GM12874 (cell line): ENCODE data around the gene NAIF1.

Experiments
- TF ChIP-seq, protein P1 (sequence below): IDR thresholded peaks from 2 replicates; pipeline ENCODE4 v1.5.1; 2011; ENCODE audit warnings: low read depth, mild to moderate bottlenecking, control low read depth, low read length, moderate library complexity; ENCODE audit not compliant: insufficient read depth

The NAIF1 gene

DNA sequence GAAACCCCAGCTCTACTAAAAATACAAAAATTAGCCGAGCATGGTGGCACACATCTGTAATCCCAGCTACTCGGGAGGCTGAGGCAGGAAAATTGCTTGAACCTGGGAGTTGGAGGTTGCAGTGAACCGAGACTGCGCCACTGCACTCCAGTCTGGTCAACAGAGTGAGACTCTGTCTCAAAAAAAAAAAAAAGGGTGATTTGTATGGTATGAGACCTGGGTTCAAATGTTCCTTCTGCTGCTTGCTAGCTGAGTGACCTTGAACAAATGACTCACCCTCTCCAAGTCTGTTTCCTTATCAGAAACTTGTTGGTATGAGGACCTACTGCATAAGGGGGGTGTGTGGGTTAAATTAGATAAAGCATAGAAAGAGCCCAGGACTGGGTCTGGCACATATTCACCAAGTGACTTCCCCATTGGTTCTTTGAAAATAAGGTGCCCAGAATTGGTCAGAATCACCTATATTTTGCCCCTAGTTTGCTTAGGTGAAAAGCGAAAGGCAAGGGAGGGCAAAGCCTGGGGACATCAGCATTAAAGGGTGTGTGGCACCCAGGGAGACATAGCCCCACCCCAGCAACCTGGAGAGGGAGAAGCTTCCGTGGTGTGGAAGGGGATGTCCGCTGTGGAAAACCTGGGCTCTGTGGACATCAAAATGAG lies 10.9 kb upstream of the NAIF1 start:
- TF ChIP-seq, protein P1, sequence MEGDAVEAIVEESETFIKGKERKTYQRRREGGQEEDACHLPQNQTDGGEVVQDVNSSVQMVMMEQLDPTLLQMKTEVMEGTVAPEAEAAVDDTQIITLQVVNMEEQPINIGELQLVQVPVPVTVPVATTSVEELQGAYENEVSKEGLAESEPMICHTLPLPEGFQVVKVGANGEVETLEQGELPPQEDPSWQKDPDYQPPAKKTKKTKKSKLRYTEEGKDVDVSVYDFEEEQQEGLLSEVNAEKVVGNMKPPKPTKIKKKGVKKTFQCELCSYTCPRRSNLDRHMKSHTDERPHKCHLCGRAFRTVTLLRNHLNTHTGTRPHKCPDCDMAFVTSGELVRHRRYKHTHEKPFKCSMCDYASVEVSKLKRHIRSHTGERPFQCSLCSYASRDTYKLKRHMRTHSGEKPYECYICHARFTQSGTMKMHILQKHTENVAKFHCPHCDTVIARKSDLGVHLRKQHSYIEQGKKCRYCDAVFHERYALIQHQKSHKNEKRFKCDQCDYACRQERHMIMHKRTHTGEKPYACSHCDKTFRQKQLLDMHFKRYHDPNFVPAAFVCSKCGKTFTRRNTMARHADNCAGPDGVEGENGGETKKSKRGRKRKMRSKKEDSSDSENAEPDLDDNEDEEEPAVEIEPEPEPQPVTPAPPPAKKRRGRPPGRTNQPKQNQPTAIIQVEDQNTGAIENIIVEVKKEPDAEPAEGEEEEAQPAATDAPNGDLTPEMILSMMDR, result no peak

DNA sequence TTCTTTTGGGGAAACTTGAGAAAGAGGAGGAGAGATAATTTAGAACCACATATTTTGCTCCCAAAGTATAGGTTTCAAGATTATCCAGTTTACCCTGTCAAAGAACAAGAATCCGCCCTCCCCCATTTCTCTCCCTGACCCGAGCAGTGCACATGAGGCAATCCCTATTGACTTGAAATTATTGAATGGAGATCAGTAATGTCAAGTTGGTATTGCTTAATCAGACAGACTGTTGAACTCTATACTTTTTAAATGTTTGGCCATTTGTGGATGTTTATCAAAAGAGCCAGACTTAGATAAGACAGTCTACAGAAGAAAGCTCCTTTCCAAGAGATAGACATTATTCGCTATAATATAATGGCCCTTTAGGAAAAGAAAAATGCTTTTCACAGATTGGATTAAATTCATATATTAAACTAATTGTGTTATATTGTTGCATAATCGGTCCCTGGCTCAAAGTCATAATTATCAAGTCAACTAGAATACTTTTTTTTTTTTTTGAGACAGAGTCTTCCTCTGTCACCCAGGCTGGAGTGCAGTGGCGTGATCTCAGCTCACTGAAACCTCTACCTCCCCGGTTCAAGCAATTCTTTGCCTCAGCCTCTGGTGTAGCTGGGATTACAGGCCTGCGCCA lies 6.2 kb upstream of the NAIF1 start:
- TF ChIP-seq, protein P1, result no peak

DNA sequence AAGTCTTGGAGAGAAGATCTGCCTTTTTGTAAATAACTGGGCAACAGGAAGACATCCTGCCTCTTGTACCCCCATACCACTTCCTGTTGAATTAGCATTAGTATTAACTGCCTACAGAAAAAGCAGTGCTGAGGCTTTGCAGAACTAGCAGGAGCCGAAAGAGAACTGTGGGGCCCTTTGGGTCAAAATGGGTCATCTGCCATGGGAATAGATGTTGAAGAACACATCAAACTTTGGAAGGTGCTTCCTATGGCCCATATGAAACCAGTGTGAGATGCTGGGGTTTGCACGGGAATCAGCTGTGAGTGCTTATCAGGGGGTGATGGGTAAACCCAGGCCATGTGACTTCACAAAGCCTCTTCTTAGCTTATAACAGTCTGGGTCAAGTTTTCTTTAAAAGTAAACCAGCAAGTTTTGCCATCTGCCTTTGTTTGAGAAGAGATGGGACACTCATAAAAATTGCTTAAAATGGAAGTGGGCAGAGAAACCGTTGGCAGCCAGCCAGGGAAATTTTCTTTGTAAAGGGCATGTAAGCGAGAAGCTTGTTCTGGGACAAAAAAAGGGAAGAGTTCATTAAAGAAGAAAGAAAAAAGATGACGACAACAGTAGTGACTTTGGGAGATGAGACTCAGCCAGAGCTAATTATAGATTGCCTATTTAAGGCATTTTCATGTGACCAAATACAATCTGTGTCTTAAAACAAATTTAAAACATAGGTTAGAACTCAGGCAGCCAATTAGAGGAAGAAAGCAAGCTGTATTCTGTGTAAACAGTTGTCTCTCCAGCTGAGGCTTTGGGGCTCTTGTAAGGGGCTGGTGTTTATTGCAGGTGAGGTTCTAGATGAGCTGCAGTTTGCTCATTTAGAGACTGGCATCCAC lies 5.3 kb upstream of the NAIF1 start:
- TF ChIP-seq, protein P1, result no peak

DNA sequence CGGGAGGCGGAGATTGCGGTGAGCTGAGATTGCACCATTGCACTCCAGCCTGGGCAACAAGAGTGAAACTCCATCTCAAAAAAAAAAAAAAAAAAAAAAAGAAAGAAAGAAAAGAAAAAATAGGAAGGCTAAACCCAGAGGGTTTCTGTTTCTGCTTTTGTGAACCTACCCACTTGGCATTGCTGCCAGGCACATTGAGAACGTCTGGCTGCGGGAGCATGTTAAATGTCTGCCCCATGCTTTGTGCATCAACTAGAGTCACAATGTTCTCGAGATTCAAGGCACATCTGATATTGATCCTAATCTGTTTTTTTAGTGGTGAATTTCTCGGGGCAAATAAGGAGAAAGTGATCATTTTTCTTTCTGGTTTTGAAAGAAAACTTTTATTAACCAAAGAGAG lies 3.8 kb upstream of the NAIF1 start:
- TF ChIP-seq, protein P1, result no peak

DNA sequence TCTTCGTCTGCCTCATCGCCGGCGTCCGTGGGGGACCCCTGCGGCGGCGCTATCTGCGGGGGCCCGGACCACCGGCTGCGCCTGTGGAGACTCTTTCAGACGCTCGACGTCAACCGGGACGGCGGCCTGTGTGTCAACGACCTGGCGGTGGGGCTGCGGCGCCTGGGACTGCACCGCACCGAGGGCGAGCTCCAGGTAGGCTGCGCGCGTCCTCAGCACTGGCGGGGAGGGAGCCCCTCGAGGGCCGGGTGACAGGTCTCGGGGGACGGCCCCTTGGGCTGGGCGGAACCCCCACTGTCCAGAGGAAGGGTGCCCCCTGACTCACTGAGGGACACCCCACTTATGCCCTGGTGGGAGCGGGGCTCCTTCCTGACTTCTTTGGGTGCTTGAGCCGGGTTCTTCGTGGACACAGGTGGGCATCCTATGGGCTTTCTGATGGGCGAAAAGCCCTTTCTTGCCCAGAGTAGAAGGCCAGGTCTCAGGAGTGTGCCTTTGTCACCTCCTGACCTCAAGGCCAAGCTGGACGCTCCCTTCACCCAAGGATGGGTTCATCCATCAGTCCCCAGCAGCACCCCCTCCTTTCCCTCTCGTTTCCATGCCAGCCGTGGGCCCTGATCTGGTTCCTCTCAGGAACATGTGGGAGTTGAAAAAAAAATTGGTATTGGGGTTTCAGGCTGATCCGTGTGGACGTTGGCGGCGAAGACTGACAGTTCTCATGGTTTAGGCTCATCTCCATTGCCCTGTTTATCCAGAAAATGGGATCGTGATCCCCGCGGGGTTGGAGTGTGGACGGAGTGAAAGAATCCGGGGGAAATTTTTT lies 1.5 kb upstream of the NAIF1 start:
- TF ChIP-seq, protein P1, result no peak

GRCh38 chr9:128067645-128068385 lies 695 bp upstream of the NAIF1 start, which contains the start of gene SLC25A25:
SLC25A25 (plus strand) TSS chr9:128068232; CDS start chr9:128068320, 88 bp downstream.
- TF ChIP-seq, protein P1, result no peak
